Spinal cord (tissue), 10 donors: ENCODE results near the gene OSBPL10. TPM values are rescaled to one million over a fixed set of nuclear protein-coding genes. Genes with fewer than 3 reads are reported as not detected.
"Not testable (repeated sequence)": the region's sequence is repeated elsewhere in the genome, so short reads cannot be mapped to it uniquely, and the experiment has no call there.

ENCODE experiments used
- DNase-seq, 6 donors: peaks; one replicate each; pipeline versions ENCODE4 v3.0.0 to v3.0.0-alpha.2; 2013 to 2015; ENCODE audit warnings: low spot score in 6 of 6, low read depth in 4 of 6
- H3K27ac ChIP-seq: one replicate; pipeline ENCODE4 v1.5.1; 2013; ENCODE audit warnings: low read depth, low read length, control low read depth
- H3K27me3 ChIP-seq: one replicate; pipeline ENCODE4 v1.6.1; 2013; ENCODE audit warnings: low read length; ENCODE audit not compliant: control insufficient read depth, insufficient read depth
- H3K36me3 ChIP-seq: one replicate; pipeline ENCODE4 v1.6.1; 2013; ENCODE audit warnings: low read length; ENCODE audit not compliant: control insufficient read depth, insufficient read depth
- H3K4me1 ChIP-seq: one replicate; pipeline ENCODE4 v1.6.1; 2013; ENCODE audit warnings: low read length; ENCODE audit not compliant: control insufficient read depth, insufficient read depth
- H3K4me3 ChIP-seq: one replicate; pipeline ENCODE4 v1.5.1; 2013; ENCODE audit warnings: low read depth, low read length, control low read depth
- H3K9me3 ChIP-seq: one replicate; pipeline ENCODE4 v1.6.1; 2013; ENCODE audit warnings: low read length; ENCODE audit not compliant: control insufficient read depth, insufficient read depth
- WGBS: methylation state at CpG from one replicate; pipeline ENCODE4 v1.1.5; 2013; ENCODE audit warnings: missing lambda C conversion rate; ENCODE audit not compliant: insufficient coverage; 5-methylcytosine and 5-hydroxymethylcytosine counted together
- polyA plus RNA-seq, 2 donors: library from polyadenylated mRNA; unstranded; fragments of 120-200 nt; gene quantifications; one replicate each; pipeline ENCODE4 v1.2.1, GENCODE V29; 2013; ENCODE audit not compliant: insufficient read length in 2 of 2
- total RNA-seq, 2 donors: library from RNA; depleted of rRNA in 1 of 2; stranded (reverse); fragments of 120-200 nt in 1 of 2; fragments of >200 nt in 1 of 2; gene quantifications; one replicate each; pipeline versions ENCODE4 v1.2.3 to v1.2.4, GENCODE V29; 2013 to 2014
- donor health status: healthy.

The OSBPL10 gene
- total and polyA plus RNA-seq, 4 donors: 6.2 to 10.5 (median 7.1) TPM

GRCh38 chr3:31860642-31861041, 120.4 kb downstream of the OSBPL10 start:
- not testable (repeated sequence) for DNase-seq

GRCh38 chr3:31859245-31859644, 121.8 kb downstream of the OSBPL10 start:
- Histone ChIP-seq H3K27me3 (no peaks in the 10 kb centered on the region), H3K4me1 (no peaks in the 10 kb centered on the region), H3K4me3 (no peak overlapping the region), H3K36me3 (no peaks in the 10 kb centered on the region), H3K27ac (no peak overlapping the region), H3K9me3 (no peaks in the 10 kb centered on the region)
- 89% methylated on average over 3 of the region's 6 CpGs for WGBS
- DNase-seq: no peak

More at GRCh38 chr3:31860642-31861041, 120.4 kb downstream of the OSBPL10 start:
- not testable (repeated sequence) for H3K9me3 ChIP-seq, H3K27ac ChIP-seq, H3K4me1 ChIP-seq, H3K4me3 ChIP-seq, H3K36me3 ChIP-seq, H3K27me3 ChIP-seq
- WGBS: 100% methylated on average over 2 of the region's 4 CpGs

GRCh38 chr3:31858439-31858838, 122.6 kb downstream of the OSBPL10 start:
- H3K4me1 ChIP-seq: no peaks in the 10 kb centered on the region
- H3K27me3 ChIP-seq: no peaks in the 10 kb centered on the region
- no peak for DNase-seq
- no peaks in the 10 kb centered on the region for H3K36me3 ChIP-seq
- H3K9me3 ChIP-seq: no peaks in the 10 kb centered on the region
- H3K4me3 ChIP-seq: no peak overlapping the region
- WGBS: 80% methylated on average over 3 of the region's 3 CpGs
- H3K27ac ChIP-seq: no peak overlapping the region

- 86% methylated on average over 2 of the region's 3 CpGs for WGBS
- H3K27me3 ChIP-seq: no peaks in the 10 kb centered on the region
- no peak overlapping the region for H3K4me3 ChIP-seq
- no peaks in the 10 kb centered on the region for H3K9me3 ChIP-seq
- no peak for DNase-seq
- H3K27ac ChIP-seq: no peak overlapping the region
- no peaks in the 10 kb centered on the region for H3K4me1 ChIP-seq
- no peaks in the 10 kb centered on the region for H3K36me3 ChIP-seq
Observed at GRCh38 chr3:31853580-31853979, 127.5 kb downstream of the OSBPL10 start.

- 76% methylated on average over 3 of the region's 10 CpGs for WGBS
- Histone ChIP-seq H3K4me3 (no peak overlapping the region), H3K36me3 (no peaks in the 10 kb centered on the region), H3K27ac (no peak overlapping the region), H3K4me1 (no peaks in the 10 kb centered on the region), H3K9me3 (no peaks in the 10 kb centered on the region), H3K27me3 (no peaks in the 10 kb centered on the region)
- DNase-seq: no peak
Observed at GRCh38 chr3:31851278-31851677, 129.8 kb downstream of the OSBPL10 start.

GRCh38 chr3:31848911-31849310, 132.2 kb downstream of the OSBPL10 start:
- Histone ChIP-seq H3K4me3 (no peak overlapping the region), H3K27me3 (no peaks in the 10 kb centered on the region), H3K36me3 (no peaks in the 10 kb centered on the region), H3K27ac (no peak overlapping the region), H3K9me3 (no peaks in the 10 kb centered on the region), H3K4me1 (no peaks in the 10 kb centered on the region)
- peak in 1 of 6 donors; percentile 33 for DNase-seq

- 92% methylated on average over 2 of the region's 6 CpGs for WGBS
- Histone ChIP-seq H3K27me3 (no peaks in the 10 kb centered on the region), H3K27ac (no peak overlapping the region), H3K4me1 (no peaks in the 10 kb centered on the region), H3K9me3 (no peaks in the 10 kb centered on the region), H3K36me3 (no peaks in the 10 kb centered on the region), H3K4me3 (no peak overlapping the region)
- DNase-seq: no peak
Observed at GRCh38 chr3:31848163-31848818, 132.8 kb downstream of the OSBPL10 start.

- WGBS: 95% methylated on average over 6 of the region's 6 CpGs
- no peaks in the 10 kb centered on the region for H3K36me3 ChIP-seq
- no peak for DNase-seq
- H3K9me3 ChIP-seq: no peaks in the 10 kb centered on the region
- H3K27ac ChIP-seq: no peak overlapping the region
- H3K27me3 ChIP-seq: no peaks in the 10 kb centered on the region
- no peaks in the 10 kb centered on the region for H3K4me1 ChIP-seq
- H3K4me3 ChIP-seq: no peak overlapping the region
Observed at GRCh38 chr3:31847760-31848159, 133.3 kb downstream of the OSBPL10 start.

GRCh38 chr3:31841515-31841914, 139.5 kb downstream of the OSBPL10 start:
- Histone ChIP-seq H3K4me1 (no peaks in the 10 kb centered on the region), H3K9me3 (no peaks in the 10 kb centered on the region), H3K27me3 (no peaks in the 10 kb centered on the region), H3K27ac (no peak overlapping the region), H3K36me3 (no peaks in the 10 kb centered on the region), H3K4me3 (no peak overlapping the region)
- no CpG with 5 or more reads among the region's 2 CpGs for WGBS
- DNase-seq: no peak

- Histone ChIP-seq H3K4me1 (no peaks in the 10 kb centered on the region), H3K27ac (no peak overlapping the region), H3K36me3 (no peaks in the 10 kb centered on the region), H3K4me3 (no peak overlapping the region), H3K27me3 (no peaks in the 10 kb centered on the region), H3K9me3 (no peaks in the 10 kb centered on the region)
- DNase-seq: peak in 1 of 6 donors; percentile 31
- no CpG with 5 or more reads among the region's 4 CpGs for WGBS
Observed at GRCh38 chr3:31840252-31840651, 140.8 kb downstream of the OSBPL10 start.
